Daoy (cell line): Measurements from ENCODE around the gene TBX3. TPM values are rescaled to one million over a fixed set of nuclear protein-coding genes. Genes with fewer than 3 reads are reported as not detected.
A peak's percentile ranks its signal among the peaks of the same experiment; 100 is the strongest.
"Not testable (repeated sequence)": the region's sequence is repeated elsewhere in the genome, so short reads cannot be mapped to it uniquely, and the experiment has no call there.

ENCODE experiments used
- DNase-seq: peaks from one replicate; pipeline ENCODE4 v3.0.0-alpha.2; 2015; ENCODE audit warnings: low read depth
- total RNA-seq: library from RNA; depleted of rRNA; stranded (reverse); fragments of >200 nt; shearing (Covaris generic); gene quantifications from 2 replicates; pipeline ENCODE4 v1.2.3, GENCODE V29; 2014; rRNA removed

TBX3 gene
- total RNA-seq = 13.7 and 15.3 TPM in 2 replicates

- peak; percentile 99 for DNase-seq
Observed at GRCh38 chr12:114684098-114684869, at the start of gene TBX3. TBX3 (minus strand) TSS chr12:114684175; CDS start chr12:114683200, 975 bp downstream.

- DNase-seq = no peak
Observed at GRCh38 chr12:114732426-114733030, 48.6 kb upstream of the TBX3 start.

DNA sequence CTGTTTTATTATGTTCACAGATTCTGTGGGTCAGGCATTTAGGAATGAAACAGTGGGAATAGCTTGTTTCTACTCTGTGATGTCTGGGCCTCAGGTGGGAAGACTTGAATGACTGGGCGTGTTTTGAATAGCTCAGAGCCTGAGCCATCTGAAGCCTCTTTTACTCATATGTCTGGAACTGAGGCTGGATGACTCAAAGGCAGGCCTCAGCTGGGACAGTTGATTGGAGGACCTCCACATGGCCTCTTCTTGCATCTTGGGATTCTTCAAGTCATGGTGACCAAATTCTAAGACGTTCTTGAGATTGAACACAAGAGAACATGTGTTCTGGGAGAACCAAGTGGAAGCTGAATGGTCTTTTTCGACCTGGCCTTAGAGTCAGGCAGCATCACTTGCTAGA is 45.8 kb upstream of the TBX3 start:
- DNase-seq = peak; percentile 17

DNA sequence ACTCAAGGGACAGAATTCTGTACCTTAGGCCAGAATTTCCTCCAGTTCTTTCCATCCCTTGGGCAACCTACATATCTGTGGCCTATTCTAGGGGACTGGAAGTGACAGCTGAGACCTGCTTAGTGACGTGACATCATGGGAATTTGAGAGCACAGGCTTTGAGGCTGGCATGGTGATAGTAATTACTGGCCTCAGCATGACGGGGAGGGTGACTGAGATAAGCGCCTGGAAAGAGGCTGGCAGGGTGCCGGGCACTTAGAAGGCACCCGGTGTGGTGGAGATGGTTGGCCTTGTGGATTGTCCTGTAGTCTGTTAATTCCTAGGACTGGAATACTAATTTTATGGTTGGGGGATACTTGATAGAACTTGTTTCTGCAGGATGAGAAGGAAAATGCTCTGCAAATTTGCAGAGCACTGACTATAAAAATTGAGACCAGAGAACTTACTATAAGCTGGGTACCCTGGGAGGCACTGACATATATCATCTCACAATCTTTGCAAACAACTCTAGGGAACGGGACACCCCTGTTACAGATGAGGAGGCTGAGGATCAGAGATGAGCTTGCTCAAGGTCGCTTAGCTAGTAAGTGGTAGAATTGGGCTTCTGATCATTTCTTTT is 42.2 kb upstream of the TBX3 start:
- no peak for DNase-seq

- DNase-seq = not testable (repeated sequence)
Observed at GRCh38 chr12:114722176-114722575, 38.2 kb upstream of the TBX3 start.

DNA sequence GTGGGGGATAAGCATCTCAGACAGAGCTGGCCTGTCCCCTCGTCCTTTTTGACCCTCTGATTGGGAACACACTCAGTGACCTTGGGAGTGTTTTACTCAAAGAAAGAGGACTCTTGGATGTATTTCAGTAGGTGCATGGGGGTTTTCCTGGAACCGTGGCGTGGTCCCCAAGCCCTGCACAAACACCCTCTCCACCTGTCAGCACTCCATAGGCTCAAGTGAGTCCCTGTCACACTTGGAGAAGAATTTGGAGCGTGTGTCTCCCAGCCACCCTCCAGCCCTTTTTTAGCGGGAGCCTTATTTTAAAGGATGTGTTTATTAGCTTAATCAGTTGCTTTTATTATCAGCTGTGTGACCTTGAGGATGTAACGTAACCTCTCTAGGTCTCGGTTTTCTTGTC is 37.3 kb upstream of the TBX3 start:
- no peak for DNase-seq

GRCh38 chr12:114713466-114714215 is 29.7 kb upstream of the TBX3 start:
- DNase-seq = no peak

- DNase-seq = no peak
Observed at GRCh38 chr12:114711689-114712152, 27.7 kb upstream of the TBX3 start.

DNA sequence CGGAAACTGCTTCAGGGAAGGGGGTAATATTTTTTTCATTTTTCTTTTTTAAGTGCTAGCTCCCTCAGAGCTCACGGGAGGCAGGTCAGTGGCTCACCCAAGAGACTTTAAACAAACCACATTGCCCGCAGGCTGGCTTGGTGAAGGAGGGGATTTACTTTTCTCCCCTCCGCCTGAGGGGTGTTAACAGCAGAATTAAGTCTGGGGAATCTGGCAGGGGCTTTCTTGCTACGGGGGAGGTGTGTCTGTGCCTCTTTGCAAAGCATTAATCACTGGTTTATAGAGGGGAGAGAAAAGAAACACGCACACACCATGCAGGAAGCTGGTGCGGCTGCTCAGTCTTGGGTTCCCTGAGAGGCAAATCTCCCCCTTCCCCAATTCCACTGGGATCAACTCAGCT is 26.2 kb upstream of the TBX3 start:
- no peak for DNase-seq

DNA sequence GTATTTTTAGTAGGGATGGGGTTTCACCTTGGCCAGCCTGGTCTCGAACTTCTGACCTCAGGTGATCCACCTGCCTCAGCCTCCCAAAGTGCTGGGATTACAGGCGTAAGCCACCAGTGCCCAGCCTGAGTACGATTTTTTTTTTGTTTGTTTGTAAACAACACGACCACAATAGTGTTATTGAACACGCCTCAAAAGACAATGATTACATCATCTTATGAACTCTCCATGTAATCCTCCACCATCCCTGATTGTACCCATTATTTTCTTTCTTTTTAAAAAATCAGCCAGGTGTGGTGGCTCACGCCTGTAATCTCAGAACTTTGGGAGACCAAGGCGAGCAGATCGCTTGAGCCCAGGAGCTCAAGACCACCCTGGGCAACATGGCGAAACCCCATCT is 25.1 kb upstream of the TBX3 start:
- DNase-seq = no peak

DNA sequence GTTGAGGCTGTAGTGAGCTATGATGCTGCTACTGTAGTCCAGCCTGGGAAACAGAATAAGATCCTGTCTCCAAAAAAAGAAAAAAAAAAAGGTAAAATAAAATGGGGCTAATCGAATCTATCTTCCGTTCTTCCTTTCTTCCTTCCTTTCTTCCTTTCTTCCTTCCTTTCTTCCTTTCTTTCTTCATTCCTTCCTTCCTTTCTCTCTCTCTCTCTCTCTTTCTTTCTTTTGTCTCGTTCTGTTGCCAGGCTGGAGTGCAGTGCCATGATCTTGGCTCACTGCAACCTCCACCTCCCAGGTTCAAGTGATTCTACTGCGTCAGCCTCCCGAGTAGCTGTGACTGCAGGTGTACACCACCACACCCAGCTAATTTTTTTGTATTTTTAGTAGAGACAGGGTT is 24.6 kb upstream of the TBX3 start:
- DNase-seq = not testable (repeated sequence)

DNA sequence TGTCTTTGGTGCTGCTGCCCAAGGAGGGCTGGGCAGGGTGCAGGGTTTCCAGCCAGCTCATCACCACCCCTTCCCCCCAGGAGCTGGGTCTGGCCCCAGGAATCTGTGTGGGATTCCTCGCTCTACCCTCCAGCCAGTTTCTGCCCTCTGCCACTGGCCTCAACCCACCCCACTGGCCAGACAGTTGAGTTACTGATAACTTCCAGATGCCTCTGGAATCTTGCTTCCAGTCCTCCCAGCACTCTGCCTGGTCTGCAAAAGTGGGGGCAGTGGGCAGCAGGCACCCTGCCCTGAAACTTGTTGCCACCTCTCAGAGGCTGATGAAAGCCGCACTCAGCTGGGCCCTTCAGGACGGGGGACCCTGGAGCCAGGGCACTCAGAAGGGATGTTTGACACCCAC is 20.1 kb upstream of the TBX3 start:
- no peak for DNase-seq

DNA sequence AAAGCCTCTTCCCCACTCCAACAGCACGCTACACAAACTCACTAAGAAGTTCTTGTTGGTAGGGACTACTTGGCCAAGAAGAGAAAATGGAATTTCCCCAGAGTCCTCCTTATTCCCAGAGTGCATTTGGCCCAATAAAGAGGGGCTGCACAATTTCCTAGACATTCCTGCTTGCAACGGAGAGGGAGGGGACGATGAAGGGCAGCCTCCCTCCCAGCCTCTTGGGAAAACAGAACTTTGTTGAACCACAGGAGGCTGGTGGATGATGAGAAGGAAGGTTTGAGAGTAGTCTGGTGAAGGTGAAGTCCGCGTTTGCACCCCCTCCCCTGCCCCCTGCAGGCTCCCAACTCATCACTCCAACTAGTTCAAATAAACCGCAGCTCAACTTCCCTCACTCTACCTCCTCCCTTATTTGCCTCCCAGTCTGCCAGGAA is 19.1 kb upstream of the TBX3 start:
- DNase-seq = no peak

DNA sequence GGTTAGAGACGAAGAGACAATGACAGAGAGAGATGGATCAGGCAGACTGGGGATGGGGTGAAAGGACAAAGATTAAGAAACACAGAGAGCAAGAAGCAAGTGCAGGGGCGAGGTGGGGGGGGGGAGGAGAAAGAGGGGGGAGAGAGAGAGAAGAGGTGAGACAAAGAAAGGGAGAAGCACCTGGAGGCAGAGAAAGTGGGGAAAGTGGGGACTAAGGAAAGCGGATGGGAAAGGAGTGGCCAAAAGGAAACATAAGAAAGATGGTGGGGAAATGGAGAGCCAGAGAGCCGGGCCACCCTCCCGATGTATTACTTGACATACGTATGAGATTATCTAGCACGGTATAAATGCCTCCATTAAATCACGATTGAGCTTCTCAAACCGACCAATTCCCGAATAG is 18.5 kb upstream of the TBX3 start:
- no peak for DNase-seq

GRCh38 chr12:114701553-114701952 is 17.6 kb upstream of the TBX3 start:
- no peak for DNase-seq

- no peak for DNase-seq
Observed at GRCh38 chr12:114701104-114701414, 17.1 kb upstream of the TBX3 start.

DNA sequence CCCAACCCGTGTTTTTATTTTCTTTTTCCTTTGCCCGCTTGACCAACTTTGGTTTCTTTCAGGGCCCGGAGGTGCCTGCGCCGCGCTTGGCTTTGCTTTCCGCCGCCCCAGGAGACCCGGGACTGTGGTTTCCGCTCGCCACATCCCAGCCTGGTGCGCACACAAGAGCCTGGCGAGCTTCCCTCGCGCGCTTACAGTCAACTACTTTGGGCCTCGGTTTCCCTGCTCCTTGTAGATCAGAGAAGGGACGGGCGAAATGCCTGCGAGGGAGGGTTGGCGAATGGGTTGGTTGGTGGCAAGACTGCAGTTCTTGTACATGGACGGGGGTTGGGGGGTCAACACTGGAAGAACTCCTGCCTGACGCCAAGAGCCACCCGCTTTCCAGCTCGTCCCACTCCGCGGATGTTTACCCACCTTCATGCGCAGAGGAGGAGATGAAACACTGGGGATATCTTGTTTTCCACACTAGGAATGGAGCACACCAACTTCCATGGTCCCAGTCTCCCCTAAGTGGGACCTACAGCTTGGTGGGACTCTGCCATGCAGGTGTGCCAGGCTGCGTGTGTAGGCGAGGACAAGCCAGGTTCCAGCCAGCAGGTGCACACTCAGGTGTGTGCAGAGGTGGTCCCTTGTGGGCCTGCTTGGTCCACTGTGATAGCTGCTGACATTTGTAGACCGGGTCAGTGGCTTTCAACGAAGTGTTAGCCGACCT is 16.6 kb upstream of the TBX3 start:
- no peak for DNase-seq

DNA sequence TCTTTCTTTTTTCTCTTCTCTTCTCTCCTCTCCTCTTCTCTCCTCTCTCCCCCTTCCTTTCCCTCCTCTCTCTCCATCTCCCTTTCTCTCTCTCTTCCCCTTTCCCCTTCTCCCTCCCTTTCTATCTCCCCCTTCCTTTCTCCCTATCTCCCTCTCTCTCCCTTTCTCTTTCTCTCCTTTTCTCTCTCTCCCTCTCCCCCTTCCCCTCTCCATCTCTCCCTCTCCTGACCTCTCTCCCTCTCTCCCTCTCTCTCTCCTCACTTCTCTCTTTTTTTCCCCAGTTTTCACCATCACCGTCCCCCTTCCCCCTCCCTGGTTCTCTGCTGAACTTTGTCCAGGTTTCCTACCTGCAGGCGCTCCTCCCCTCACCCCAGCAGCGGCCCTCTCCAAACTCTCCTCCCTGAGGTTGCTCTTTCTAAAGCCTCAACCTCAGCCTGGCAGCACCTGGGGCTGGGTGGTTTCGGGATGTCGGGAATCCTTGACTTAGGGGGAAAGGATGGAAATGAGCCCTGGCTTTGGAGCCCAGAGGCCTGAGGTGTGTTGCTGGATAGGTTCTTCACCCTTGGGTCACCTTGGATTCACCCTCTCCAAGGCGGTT is 14.7 kb upstream of the TBX3 start:
- DNase-seq = no peak

GRCh38 chr12:114697741-114698565 is 14.0 kb upstream of the TBX3 start:
- no peak for DNase-seq

DNA sequence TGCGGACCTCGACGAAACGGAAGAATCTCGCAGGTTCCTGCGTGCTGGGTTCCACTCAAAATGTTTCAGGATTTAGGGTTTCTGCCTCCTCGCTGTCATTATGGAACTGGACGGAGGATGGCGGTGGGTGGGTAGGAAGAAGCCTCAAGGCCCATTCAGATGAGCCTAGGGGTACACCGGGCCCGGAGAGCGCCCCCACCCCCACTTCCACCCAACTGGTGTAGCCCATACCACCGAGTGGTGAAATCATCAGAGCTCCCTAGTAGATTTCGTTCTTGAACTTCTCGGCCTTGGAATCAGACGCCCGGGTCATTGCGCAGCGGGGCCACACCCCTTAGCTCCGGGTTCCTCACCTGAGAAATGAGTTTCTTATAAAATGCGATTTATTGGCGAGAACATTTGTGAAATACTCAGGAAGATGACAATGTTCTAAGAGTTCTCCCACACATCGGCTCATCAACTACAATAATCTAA is 13.3 kb upstream of the TBX3 start:
- no peak for DNase-seq
